ENCODE data around the gene MYH7. TPM values are rescaled to one million over a fixed set of nuclear protein-coding genes. Genes with fewer than 3 reads are reported as not detected.
"Not testable (repeated sequence)": the region's sequence is repeated elsewhere in the genome, so short reads cannot be mapped to it uniquely, and the experiment has no call there.

Gene MYH7
- under 1 TPM; 0.40 to 0.62 (median 0.56) TPM for polyA plus RNA-seq (ENCODE audit: insufficient read length in 3 of 3)
- long read RNA-seq, donor 1, result 0 reads
- long read RNA-seq, donor 2, result 0 reads
- long read RNA-seq, donor 3, result 0 reads
- long read RNA-seq, donor 4, result 0 reads
- long read RNA-seq, donor 5, result 0 reads
- long read RNA-seq, donor 6, result 0 reads
- long read RNA-seq, donor 7, result 0 reads
- long read RNA-seq, donor 8, result 0 reads
- long read RNA-seq, donor 9, result 0 reads
- long read RNA-seq, donor 10, result 0 reads
- long read RNA-seq, donor 11, result 0 reads
- long read RNA-seq, donor 12, result 0 reads
- long read RNA-seq, donor 13, result 0 reads
- long read RNA-seq, donor 14, result 0 reads
- long read RNA-seq, donor 15, result 0 reads
- long read RNA-seq, donor 16, result 0 reads

DNA sequence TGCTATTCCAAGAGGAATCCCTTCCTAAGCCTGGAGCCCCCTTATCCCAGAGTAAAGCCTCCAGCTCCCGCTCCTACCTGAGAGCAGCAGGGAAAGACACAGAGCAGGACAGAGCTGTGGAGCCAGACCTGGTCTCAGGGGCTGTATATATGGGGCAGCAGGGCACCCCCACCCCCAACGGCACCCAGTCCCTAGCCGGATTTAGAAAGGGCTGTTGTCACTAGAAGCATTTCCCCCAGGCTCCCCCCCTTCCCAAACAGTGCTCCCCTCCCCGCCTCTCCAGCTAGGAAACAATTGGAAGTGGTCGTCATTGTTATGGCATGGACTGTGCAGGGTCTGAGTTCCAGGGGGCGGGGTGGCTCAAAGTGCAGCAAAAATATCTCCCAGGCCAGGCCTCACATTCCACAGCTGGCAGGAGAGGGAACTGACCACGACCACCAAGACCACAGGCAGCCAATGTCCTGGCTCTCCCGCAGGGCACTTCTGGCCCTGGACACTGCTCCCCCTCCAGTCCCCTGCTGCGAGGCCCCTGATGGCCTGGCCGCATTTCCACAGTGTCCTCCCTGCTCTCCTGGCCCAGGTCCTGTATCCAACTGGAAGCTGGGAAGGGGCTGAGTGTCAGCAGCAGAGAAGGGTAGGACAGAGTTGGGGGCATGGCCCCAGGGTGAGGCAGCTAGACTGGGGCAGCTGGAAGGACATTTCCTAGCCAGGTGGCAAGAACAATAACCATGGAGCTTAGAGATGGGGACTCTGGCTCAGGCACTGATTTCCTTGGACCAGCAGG is at the start of gene MYH7:
TSS of gene MYH7 (minus strand) at position 118 of the 784 bp plus-strand sequence. CDS start 1,928 bp downstream, outside the sequence.
- no peak for DNase-seq

DNA sequence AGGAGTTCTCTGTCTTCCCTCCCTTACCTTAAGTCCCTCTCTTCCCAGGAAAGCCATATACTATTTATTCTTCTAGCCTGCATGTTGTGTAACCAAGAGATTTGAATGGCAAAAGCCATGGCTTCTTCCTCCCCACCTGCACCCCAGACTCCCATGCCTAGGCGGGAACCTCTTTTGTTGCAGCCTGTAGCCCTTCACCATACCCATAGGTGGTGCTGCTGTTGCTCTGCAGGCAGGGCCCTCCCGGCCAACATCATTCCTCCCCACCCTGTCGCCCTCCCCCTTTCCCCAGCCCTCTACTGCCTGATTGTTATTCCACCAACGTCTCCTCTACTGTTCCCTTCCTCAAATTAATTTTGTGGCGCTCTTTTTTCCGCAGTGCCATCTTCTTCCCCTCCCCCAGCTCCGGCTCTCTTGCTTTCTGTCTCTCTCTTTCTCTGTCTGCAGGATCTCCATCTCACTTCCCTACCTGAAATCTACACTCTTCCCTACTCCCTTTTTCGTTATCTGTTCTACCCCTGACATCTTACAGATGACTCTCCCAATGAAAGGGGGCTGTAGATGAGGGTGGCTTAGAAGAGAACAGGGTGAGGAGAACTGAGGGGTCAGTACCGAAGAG is 47.9 kb upstream of the MYH7 start:
- no peak for DNase-seq

DNA sequence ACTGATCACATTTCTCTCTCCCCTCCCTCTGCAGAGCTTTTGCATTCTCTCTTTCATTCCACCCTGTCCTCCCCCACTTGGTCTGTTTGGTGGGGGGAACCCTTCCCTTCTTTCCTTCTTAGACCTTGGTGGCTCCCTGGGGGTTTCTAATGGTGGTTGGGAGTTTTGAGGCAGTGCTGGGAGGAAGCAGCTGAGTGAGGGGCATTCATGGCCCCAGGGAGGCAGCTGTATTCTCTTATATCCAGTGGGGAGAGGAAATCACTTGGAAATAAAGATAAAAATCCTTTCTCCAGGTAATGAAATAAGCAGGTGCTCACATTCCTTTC is 47.3 kb upstream of the MYH7 start:
- no peak for DNase-seq

DNA sequence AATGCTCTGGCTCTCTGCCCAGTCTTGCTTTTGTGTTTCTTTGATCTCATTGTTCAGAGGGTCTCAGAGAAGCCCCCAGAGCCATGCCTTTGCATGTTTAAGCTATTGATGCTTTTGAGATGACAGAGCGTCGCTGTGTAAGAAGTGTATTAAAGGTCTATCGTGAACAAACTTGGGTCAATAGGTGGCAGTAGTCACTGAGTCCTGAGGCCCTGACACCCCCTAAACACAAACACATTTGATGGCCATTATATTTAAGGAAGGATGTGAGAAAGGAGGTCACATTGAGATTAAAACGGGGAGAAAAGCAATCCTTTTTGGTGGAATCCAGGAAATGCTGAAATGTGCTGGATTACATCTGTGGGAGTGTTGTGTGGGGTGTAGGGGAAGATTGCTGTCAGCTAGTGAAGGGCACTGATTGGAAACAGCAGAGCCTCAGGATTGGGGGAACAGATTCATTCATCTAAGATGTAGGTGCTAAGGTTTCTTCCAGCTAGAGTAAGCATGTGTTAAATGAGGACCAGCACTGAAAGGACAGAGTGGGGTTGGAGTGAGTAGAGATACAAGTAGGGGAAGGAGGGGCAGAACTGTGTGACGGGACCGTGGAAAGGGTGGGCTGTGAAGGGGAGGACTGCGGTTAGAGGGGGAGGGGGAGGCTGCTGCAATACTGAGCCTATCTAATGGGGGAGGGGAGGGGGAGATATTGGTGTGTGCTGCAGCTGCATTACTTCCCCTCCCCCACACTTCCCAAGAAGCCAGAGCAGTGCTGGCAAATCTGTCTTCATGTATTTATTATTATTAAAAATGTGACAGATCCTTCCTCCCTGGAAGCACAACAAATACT is 46.7 kb upstream of the MYH7 start:
- DNase-seq, result no peak

DNA sequence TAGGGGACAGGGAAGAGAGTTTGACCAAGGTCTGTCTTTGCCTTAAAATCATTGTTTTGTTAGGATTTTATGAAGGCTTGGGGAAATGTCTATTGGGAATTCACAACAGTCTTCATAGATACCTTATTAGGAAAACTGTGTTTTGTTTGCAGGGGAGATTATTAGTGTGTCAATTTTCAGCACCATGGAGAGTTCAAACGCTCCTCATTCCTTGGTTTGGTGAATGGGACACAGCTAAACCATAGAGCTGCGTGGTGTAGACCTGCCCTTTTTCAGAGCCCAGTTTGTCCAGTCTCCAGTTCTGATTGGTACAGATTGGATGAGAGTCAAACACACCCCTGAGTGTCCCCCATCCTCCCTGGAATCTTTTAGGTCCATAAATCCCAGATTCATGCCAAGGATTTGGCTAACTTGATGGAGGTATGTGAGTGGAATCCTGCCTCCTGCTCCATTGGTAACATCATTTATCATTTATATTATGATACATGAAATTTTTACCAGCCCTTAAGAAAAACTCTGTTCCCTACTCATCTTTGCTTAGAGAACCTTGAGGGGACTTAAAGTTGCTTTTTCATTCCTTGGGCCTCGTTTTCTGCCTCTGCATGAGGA is 46.0 kb upstream of the MYH7 start:
- DNase-seq, result no peak

DNA sequence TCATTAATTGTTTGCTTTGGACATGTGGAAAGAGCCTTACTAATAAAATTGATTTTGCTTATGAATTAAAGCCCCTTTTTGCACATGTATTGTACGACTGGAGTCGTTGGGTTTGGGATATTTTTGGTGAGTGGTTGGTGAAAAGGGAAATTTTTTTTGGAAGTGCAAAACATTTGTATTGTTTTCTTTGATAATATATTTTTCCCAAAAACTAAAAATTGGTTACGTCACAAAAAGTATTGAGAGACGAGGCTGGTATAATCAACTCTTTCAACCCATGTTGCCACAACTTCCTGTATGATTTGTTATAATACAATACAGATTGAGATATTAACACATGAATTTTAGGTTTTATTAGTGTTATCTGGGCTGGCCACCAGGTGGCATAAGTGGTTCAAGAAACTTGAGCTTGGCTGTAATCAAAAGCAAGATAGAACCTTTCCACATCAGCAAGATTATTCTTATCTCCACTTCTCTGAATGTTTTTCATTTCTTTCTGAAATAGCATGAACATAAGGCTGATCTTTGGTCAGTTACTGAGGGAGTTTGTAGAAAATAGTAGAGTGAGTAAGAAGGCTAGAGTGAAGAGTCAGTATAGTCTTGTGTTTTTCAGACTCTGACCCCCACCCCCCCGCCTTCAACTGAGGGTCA is 42.8 kb upstream of the MYH7 start:
- DNase-seq, result peak; percentile 45

DNA sequence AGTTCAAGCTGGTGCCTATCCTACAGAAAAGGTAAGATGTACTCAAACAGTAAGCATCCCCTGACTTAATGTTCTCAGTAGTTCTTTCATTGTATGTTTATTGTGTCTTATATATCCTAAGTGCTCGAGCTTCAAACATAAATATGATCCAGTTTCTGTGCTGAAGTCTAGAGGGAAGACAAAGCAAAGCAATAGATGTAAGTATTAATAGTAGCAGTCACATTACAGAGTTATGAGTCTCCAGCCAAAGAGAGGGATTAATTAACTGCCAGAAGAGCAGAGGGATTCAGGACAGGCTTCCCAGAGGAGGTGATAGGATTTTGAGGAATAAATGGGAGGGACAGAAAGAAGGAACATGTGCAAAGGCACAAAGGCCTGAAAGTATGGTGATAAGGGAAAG is 35.5 kb upstream of the MYH7 start:
- no peak for DNase-seq

DNA sequence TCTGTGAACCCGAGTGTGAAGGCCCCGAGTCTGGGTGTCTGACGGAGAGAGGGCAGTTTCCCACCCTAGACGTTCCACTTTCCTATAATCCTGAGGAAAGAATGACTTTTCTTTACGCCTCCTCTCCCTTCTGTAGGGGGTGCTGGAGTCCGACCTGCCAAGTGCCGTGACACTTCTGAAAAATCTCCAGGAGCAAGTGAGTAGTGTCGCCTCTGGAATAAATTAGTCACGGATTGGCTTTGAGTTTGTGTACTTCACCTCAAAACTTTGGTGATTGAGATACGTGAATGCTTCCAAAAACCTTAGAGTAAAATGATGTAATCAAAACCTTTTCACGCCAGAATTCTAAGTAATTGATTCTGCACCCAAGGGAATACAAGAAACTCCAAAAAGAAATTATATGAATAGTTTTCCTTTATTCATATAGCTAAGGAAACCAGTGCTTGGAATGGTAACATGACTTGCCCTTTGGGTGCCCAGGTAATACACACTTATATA is 34.5 kb upstream of the MYH7 start:
- no peak for DNase-seq

DNA sequence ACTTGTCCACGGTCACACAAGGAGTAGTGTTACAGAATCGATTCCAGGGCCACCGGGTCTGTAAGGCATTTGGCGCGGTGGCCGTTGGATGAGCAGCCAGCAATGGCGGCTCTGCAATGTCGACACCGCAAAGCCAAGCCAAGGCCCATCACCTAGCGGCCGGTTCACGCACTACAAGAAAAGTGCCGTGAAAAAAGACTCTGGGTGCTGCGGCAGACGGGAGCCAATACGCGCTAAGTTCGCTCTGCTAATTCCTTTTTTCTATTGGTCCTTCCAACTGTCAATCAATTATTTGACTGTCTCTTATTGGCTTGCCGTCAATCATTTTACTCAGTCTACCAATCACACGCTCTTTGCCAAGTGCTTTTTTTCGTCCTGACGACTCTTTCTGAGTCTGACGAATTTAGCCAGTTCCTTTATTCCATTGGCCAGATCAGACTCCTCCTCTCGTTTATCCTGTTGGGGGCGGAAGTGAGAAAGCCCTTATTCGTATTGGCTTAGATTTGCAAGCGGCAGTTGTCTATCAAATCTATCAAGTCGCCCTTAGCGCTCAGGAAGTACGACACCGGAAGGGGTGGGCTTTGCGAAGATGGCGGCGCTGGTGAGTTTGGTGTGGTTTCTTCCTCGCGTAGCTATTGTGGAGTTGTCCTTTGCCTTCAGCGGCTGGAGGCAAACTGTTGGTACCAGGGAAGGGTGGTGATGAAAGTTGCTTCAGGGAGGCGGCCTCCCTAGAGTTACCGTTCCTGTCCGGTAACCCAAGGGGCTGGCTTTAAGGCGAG is 33.9 kb upstream of the MYH7 start, which contains the start of gene NGDN:
TSS of gene NGDN (plus strand) at position 577 of the 779 bp plus-strand sequence. CDS start at position 590, 13 bp downstream.
- peak; percentile 100 for DNase-seq

DNA sequence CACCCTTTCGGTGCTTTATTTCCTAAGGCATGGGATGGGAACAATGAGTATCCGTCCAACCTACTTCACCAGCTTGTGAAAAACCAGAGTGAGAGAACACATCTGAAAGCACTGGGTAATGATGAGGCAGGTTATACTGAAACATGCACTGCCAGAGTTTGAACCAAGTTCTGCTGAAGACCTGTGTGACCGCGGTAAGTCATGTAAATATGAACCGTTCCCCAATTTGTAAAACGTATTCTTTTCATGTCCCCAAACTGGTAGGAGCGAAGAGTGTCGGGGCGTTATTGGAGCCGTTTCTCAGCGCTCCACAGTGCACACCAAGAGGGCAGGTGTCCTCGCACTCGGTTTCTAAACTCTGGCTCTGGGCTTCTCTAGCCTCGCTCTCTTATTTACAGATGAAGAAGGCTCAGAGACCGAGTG is 33.3 kb upstream of the MYH7 start:
- DNase-seq, result no peak

DNA sequence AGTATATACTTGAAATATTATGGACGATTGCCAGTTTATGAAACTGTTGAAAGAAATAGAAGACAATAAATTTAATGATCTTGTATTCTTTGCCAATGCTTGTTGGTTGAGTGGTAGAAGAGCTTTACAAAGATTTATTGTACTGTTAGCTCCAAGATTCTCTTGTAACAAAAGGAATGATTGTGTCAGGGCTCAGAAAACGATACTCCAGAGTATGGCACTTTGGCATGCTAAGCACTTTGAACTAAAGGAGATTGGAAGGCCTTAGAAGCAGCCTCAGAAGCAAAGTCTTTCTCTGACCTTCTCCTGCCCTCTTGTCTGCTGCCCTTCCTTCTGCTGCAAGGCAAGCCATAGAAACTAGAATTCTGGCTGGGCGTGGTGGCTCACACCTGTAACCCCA is 29.8 kb upstream of the MYH7 start:
- DNase-seq, result no peak

DNA sequence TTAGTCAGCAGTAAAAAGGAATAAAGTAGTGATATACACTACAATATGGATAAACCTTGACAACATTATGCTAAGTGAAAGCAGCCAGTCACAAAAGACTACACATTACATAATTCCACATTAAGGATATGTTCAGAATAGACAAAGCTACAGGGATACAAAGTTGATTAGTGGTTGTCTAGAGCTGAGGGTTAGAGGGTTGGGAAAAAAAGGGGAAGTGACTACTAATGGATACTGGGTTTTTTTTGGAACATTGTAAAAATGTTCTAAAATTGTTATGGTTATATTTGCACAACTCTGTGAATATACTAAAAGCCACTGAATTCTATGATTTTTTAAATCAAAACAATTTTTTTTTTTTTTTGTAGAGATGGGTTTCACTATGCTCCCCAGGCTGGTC is 29.2 kb upstream of the MYH7 start:
- no peak for DNase-seq

DNA sequence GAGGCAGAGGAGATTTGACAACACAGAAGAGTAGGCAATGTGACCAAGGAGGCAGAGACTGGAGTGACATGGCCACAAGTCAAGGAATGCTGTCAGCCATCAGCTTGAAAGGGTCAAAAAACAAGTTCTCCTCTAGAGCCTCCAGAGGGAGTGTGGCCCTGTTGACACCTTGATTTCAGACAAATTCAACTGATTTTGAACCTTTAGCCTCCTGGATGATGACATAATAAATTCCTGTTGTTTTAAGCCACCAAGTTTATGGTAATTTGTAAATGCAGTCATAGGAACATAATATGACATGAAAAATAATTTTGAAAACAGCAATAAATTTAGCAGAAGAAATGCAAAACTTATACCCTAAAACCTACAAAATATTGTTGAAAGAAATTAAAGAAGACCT is 25.5 kb upstream of the MYH7 start:
- DNase-seq, result no peak

DNA sequence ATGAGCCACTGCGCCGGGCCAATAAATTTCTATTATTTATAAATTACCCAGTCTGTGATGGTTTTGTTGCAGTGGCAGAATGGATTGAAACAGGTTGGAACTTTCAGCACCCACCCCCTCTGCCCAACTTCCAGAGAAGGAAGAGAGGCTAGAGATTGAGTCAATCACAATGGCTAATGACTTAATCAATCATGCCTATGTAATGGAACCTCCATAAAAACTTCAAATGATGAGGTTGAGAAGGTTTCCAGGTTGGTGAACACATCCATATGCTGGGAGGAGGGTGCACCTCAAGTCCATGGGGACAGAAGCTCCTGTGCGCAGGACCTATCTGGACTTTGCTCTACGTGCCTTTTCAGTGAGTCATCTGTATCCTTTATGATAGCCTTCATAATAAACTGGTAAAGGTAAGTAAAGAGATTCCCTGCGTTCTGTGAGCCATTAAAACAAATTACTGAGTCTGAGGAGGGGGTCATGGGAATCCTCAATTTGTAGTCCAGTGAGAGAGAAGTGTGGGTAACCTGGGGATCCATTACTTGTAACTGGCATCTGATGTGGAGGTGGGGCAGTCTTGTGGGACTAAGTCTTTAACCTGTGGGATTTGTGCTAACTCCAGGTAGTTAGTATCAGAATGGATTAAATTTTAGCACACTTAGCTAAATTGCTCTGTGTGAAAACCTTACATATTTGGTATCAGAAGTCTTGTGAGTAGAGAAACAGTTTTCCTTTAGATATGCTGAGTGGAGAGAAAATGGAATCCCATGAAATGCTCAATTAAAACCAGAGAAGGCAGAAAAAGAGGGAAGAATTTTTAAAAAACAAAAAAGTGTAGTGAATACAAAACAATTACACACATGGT is 22.4 kb upstream of the MYH7 start:
- DNase-seq, result no peak

DNA sequence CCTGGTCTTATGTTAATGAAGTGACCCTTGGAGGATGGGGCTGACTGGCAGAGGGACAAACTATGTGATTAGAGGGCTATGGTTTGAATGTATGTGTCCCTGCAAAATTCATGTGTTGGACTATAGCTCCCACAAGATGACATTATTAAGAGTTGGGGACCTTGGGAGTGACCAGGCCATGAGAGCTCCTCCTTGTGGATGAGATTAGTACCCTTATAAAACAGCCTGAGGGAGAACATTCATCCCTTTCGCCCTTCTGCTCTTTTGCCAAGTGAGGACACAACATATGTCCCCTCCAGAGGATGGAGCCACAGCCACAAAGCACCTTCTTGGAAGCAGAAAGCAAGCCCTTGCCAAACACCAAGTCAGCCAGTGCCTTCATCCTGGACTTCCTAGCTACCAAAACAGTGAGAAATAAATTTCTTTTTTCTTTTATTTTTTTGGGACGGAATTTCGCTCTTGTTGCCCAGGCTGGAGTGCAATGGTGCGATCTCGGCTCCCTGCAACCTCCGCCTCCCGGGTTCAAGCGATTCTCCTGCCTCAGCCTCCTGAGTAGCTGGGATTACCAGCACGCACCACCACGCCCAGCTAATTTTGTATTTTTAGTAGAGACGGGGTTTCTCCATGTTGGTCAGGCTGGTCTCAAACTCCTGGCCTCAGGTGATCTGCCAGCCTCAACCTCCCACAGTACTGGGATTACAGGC is 21.6 kb upstream of the MYH7 start:
- DNase-seq, result not testable (repeated sequence)

DNA sequence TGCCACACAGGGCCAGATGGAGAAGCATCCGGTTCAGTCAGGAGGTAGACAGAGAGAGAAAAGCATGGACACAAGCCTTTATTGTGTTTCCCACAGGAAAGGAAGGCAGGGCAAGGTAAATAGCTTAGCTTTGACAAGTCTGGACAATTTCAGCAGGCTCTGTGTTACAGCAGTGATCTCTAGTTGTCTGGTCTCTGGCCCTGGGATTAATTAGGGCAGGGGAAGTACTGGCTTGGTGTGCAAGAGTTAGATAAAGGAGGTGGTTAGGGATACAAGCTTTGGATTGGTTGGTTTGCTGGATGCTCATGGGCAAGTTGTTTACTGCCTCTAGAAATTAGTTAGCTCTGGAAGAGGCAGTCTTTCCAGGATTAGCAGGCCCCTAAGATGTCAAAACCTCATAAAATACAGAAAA is 19.0 kb upstream of the MYH7 start:
- no peak for DNase-seq

DNA sequence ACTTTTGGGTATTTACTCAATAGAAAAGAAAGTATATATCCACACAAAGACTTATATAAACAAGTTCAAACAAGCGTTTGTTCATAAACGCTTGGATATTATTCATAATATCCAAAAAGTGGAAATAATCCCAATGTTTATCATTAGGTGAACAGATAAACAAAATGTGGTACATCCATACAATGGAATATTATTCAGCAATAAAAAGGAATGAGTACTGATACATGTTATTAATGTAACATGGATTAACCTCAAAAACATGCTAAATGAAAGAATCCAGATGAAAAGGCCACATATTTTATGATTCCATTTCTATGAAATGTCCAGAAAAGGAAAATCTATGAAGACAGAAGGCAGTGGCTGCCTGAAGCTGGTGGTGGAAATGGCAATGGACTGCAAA is 16.8 kb upstream of the MYH7 start:
- DNase-seq, result no peak

DNA sequence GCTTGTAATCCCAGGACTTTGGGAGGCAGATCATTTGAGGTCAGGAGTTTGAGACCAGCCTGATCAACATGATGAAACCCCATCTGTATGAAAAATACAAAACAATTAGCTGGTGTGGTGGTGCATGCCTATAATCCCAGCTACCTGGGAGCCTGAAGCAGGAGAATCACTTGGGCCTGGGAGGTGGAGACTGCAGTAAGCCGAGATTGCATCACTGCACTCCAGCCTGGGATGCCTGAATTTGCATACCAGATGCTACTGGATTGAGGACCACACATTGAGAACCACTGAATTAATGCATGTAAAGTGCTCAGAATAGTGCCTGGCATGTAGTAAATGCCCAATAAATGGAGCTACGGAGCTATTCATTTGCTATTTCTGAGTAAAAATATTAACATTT is 14.9 kb upstream of the MYH7 start:
- no peak for DNase-seq
